HG02943 (cell line): ENCODE data around the gene PLEKHA8.

Source experiments
- ATAC-seq: cut with Tn5 transposase; IDR thresholded peaks from one replicate; pipeline ENCODE4 v1.9.1; 2021; ENCODE audit warnings: mild to moderate bottlenecking, low read depth, moderate library complexity; ENCODE audit not compliant: unreplicated experiment

Gene PLEKHA8

DNA sequence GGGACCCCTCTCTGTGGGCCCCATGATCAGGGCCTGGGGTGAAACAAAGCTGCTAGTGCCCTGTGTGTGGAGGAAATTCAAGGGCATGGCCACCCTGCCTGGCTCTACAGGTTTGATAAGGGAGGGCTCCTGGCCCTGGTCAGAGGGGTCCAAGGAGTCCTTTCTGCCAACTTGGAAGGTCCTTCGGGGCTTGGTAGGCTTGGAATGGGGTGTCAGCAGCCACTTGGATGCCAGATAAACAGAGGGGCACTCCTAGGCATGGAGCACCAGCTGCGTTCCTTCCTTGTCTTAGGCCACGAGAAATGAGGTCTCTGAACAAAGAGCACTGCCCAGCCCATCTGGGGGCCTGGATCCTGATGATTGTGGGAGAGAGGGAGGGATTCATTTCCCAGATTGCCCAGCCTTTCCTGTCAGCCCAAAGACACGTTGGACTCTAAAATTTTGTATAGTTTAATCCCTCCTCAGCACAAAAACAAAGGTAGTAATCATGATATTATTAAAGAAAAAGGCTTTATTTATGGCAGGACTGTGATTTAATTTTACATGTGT is 111.7 kb downstream of the PLEKHA8 start:
- ATAC-seq, result no peak

DNA sequence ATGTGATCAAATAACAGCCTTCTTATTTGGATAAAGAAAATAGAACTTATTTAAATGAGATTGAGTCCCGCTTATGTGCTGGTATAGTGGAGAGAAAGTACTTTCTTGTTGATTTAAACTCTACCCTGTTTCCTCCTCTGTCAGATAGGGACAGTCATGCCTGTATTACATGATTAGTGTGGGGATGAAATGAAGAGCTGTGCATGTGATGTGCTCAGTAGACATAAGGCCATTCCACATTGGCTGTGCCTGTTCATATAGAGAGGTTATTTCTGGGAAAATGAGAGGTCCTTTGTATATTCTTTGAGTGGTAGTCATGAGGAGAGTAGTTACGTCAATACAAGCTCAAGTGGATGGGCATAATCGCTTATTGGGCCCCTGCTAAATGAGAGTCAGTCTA is 112.2 kb downstream of the PLEKHA8 start:
- no peak for ATAC-seq

DNA sequence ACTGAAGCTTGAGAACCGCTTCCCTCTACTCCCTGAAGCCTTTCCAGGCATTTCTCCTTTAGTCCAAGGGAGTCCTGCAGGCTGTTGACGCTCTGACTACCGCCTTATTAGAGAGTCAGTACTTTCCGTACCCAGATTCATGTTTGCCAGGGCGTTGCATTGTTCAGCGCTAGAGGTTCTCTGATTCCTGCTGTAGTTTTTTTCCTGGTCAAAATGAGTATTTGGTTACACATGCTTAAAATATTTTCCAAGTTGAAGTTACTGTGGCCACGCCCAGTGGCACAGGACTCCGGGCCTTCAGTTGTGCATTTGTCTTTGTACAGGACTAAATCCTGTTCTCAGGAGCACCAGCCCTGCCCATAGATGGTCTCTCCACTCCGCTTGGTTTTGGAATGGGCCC is 114.5 kb downstream of the PLEKHA8 start:
- no peak for ATAC-seq

DNA sequence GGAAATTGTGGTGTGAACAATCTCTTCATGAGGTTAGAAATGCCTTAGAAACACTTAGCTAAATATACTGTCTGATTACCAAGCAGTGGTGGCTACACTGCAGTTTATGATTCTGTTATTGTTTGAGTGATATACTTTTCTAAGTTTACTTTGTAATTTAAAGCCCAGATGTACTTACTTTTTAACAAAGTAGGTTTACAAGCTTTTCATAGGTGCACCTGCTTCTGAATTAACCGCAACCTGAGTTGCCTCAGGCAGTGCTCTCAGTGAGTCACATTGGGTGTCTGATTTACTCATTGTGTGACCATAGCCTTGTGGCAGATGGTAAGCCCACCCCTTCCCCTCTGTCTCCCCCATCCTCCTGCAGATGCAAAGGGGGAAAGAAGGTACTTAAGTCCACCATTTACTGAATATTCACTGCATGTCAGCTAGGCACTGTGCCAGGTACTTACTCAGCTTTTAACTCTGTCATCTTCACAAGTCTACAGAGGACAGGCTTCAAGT is 115.6 kb downstream of the PLEKHA8 start:
- ATAC-seq, result no peak

DNA sequence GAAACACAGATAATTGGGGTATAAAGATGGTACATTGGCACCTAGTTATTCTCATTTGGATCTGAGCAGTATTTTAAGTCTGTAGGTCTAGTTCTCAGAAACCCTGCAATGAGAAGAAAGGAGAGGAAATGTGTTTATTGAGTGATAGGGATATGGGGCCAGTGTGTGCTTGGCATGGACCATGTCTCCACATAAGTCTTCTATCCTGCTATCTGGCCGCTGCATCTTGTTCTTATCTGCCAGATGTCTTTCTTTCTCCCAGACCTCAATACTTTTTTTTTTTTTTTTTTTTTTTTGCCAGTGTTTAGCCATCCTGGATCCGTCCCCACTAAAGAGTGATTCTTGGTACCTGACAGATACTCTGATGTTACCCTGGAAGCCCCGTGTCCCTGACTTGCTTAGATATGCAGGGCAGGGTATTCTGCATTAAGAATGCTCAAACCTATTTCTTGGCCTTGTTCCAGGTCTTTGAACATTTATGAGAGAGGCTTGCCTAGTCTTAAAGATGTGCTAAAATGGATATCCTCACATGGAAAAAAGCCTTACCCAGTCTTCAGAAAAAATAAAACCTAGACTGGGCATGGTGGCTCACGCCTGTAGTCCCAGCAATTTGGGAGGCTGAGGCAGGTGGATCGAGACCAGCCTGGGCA is 116.6 kb downstream of the PLEKHA8 start:
- no peak for ATAC-seq

DNA sequence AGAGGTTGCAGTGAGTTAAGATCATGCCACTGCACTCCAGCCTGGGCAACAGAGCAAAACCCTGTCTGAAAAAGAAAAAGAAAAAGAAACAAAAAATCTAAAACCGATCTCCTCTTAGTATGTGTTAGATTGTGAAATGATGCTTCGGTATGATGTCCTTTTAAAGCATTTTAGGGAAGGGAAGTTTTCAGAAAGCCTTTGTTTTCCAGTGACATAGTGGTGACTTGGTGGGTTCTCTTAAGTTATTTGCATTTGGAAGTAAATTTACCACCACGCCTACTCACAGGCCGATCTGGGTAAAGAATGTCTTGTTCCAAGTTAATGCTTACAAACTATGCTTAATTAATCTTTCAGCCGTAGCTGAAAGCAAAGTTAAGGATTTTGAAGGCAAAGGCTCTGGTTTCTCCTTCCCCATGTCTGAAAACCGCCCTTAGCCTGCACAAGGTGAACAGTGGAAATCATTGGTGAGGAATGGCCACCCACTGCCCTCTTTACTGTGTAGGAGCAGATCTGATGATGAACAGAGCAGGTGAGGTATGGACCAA is 117.3 kb downstream of the PLEKHA8 start:
- ATAC-seq, result no peak

DNA sequence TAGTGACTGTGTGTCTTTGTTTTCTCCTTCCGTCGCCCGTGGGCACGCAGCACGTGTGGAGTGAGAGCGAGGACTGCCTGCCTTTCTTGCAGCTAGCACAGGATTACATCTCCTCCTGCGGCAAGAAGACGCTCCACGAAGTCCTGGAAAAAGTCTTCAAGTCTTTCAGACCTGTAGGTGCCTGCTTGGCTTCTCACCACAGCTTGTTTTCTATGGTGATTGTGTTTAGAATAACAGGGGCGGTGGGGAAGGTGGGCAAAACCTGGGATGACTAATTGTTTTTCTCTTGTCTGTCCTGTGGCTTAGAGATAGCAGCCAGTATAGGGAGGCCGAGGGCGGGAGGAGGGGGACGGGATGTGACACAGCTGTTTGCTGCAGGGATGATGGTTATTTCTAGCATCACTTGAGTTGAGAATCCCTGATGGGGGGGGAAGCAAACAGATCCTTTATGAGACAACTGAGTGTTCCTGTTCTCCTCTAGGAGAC is 118.0 kb downstream of the PLEKHA8 start:
- no peak for ATAC-seq

DNA sequence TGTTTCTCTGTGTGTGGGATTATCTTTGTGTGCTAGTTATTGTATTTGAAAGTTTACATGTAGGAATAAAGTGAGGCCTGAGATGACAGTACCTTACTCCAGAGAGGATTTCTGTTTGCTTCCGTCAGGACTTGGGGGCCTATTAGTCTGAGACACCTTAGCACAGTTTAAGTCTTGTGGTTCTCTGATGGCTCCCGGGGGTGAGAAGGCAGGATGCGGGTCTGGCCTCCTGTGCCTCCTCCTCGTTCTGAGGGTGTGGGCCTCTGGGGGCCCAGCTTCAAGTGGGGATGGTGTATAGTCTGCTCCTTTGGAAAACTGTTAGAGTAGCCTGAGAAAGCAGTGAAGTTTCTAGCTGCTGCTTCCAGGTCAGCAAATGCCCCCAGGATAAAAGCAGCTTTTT is 119.0 kb downstream of the PLEKHA8 start:
- ATAC-seq, result no peak

DNA sequence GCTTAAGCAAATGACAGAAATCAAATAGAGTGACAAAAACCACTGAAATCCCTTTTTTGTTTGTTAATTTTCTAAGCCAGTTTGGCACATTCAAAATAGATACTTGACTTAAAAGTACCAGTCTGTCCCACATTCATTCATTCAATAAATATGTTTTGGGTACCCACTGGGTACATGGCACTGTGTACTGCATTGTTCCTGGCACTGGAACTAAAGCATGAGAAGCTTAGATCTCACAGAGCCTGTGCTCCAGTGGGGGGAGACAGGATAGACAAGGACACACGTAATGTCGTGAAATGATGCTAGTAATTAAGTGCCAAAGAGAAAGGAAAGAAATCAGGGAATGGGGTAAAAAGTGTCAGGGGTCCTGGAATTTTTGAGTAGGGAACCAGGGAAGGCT is 119.6 kb downstream of the PLEKHA8 start:
- no peak for ATAC-seq

DNA sequence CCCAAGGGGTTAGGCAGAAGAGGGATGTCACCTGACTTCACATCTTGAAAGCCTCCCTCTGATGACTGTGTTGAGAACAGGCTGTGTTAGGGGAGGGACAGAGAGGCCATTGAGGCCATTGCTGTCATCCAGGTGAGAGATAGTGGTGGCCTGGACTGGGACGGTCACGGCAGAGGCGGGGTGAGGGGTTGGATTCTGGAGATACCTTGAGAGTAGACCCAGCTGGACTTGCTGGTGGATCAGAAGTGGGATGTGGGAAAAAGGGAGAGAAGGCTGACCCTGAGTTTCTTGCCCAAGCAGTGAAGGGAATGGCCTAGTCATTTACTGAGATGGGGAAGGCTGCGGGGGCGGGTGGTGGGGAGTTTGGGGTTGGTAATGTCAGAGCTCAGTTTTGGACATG is 120.2 kb downstream of the PLEKHA8 start:
- no peak for ATAC-seq

DNA sequence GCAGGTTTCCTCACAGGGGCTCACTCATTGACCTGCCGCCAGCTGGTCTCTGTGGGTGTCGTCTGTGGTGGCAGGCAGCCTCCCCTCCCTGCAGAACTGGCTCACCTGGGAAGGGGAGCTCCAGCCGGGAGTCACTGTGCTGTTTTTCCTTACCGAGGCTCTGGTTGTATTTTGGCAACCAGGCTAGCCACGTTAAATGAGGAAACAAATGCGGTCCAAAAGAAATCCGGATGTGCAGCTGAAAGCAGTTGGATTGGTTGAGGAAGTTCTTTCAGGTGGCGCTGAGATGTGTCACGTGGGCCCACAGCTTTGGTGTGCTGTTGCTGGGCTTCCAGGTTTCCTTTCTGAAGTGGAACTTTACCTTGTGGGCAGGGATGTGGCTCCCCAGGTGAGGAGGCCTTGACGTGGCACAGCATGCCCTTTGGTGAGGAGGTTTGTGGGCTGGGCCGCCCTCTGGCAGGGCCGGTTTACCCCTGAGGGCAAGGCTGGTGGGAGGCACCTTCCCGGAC is 120.8 kb downstream of the PLEKHA8 start:
- no peak for ATAC-seq

DNA sequence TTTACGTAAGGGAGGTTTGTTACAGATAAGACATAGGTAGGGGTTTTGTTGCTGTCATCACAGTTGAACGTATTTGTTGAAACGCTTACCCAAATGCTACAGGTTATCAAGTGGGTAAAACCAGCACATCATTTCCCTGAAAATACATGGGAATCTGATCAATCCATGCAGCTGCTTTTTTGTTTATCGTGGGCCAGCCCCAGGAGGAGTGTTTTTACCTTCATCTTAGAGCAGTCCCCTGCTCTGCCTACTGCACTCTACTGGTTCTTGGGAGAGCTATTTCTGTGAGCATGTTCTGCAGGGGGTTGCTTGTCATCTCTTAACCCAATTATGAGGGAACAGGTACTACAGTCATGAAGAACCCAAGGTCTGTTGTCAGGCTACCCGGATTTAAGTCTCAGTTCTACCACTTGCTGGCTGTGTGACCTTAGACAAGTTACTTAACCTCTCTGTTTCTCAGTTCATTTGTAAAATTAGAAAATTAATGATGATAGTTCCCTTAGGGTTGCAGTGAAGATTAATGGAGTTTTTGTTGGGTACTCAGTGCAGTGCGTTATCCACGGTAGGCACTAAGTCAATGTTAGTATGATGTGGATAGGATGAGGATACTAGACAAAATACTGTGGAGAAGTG is 121.5 kb downstream of the PLEKHA8 start:
- no peak for ATAC-seq

DNA sequence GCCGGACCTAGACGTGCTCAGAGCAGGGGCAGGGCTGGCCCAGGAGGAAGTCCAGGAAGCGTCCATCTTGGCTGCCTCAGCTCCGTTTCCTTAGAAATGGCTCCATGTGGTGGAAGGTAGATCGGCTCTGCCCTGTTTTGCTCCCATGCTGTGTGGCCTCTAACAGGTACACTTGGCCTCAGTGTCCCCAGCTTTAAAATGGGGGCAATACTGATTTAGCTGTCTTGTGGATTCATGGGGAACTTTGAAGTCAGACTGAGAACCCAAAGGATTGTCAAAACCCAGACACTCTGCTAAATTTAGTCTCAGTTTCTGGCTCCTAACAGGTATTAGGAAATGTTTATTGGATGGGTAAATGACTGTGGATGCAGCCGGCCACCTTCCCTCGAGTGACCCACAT is 122.5 kb downstream of the PLEKHA8 start:
- ATAC-seq, result no peak

DNA sequence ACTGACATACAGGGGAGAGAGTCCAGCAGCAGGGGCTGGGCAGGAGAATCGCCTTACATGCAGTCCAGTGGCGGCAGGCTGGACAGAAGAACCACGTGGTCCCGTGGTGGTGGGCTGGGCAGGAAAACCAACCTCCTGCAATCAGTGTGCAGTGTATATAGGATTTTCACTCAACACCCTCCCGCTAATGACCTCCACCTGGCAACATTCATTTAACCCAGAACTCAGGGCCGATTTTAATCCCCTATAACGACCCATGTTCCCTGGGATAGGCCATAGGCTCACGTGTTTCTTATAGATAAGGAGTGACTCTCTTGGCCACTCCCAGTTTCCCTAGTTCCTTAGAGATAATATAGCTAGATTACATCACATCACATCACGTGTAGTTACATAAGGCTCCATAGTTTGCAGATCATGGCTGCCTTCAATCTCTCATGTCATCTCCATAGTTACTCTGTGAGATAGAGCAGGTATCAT is 125.9 kb downstream of the PLEKHA8 start:
- ATAC-seq, result no peak

DNA sequence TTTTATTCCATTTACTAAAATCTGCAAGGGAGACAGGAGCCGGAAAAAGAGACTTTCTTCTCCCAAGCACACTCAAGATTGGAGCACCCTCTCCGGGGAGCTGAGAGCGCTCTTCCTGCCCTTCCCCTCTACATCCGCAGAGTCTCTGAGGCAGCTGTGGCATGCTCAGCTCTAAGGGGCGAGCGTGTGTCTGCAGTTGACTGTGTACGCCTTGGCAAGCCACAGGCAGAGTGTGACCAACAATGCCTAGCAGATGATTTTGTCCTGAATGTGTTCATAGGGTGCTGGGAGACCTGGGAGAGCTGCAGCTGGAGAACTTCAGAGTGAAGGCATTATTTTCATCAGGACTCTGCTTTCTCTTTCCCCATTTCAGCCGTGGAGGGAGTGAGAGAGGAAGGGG is 127.3 kb downstream of the PLEKHA8 start:
- no peak for ATAC-seq

DNA sequence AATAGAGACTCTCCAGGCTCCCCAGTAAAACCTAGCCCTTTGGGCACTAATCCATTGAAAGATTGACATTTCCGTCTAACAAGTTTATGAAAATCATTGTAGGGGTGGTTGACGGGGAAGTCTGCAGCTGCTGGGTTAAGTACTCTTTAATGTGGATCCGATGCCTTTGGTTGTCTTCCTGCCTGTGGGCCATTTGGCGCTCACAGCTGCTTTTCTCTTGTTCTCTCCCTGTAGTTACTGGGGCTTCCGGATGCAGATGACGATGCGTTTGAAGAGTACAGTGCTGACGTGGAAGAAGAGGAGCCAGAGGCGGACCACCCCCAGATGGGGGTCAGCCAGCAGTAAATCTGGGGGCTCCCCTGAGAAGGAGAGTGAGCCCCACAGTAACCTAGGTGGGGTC is 129.0 kb downstream of the PLEKHA8 start:
- no peak for ATAC-seq

DNA sequence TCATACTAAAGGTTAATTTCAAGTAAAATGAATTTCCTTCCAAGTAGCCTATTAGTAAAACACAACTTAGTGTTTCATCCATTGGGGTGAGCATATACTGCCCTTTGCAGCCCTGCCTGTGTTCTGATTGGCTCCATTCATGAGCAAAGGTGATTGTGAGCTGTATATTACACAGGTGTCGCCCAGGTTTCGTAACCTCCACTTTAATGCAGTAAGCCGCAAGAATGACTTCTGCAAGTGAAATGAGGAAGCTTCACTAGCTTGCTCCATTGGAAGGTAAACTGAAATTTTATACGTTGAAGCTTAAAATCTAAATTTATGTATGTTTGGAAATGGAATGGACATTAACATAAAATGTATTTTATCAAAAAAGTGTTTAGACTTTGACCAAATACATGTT is 131.0 kb downstream of the PLEKHA8 start:
- ATAC-seq, result no peak

DNA sequence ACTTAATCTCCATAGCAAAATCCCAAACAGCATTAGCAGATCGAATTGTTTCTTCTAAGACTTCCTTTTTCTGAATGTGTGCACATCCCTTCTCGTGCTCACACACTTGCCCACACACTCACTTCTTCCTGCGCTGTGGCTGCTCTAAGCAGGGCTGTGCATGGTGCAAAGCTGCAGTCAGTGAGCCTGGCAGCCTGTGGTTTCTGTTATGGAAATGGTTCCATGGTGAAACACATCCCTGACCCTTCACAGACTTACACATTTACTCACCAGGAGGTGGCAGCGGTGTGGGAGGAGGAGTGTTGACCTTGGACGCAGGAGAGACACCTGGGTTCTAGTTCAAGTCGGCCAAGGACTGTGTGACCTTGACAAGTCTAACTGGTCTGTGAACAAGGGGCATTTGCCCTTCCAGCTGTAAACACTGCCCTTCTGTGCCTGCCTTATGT is 131.5 kb downstream of the PLEKHA8 start:
- no peak for ATAC-seq

DNA sequence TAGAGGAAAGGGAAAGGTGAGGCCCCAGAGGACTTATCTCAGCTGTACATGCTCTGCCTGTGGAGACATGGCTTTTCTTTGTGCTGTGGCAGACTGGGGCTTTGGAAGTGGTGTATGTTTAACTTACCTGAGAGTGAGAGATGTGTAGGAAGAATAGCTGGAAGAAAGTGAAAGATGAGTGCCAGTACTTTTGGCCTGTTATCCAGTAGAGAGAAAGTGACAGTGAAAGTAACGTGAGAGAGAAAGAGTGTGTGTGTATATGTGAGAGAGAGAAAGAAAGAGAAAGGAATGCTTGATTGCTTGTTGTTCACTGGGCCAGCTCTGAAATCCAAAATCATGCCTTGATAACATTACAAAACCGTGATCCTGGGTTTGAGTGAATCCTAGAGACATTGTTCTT is 132.1 kb downstream of the PLEKHA8 start:
- no peak for ATAC-seq

DNA sequence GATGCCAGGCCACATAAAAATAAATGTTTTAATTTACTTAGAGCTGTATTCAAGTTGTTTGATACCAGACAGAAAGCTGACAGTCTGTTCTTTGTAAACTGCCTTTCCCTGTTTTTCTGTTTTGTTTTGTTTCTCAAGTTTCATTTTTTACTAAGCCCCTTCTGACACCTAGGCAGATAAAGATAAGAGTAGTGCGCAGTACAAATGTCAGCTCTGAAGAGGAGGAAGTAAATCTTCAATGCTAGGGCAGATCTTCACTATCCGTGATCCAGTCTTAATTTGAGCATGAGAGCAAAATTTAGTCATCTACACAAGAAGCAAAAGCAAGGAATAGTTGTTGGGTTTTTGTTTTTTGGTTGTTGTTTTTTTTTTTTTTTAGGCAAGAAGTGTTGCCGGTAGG is 133.9 kb downstream of the PLEKHA8 start:
- no peak for ATAC-seq

DNA sequence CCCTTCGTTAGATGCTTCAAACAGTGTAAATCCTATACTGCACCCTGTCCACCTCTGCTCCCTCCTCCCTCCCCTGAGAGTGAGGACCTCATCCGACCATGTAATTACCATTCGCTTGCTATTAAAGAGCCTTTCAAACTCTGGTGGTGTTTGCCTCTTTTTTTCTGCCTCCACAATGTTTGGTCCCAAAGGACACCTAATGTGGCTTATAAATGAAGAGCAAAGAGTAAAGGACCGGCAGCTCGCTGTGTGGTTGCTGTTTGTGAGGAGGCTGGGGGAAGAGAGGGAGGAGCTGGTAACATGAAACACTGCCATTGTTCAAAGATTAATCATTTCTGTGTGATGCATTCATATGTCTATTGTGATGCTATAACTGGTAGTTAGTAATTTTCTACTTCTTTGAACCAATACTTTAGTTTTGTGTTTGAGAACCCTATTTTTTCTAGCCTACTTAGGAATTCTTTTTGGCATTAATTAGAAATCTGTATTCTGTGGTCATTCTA is 134.5 kb downstream of the PLEKHA8 start:
- ATAC-seq, result peak; percentile 37
